ENCODE data around the gene RAD50. TPM values are rescaled to one million over a fixed set of nuclear protein-coding genes. Genes with fewer than 3 reads are reported as not detected.

The RAD50 gene
- total RNA-seq, 2 donors from 2014 or later = 20.2 to 37.0 TPM

GRCh38 chr5:132612846-132613245, 56.1 kb downstream of the RAD50 start:
- Histone ChIP-seq H3K9me3 (no peaks in the 10 kb centered on the region), H3K27me3 (replicated peaks; ENCODE audit: insufficient read depth) (no peaks in the 10 kb centered on the region), H3K4me3 (no peak overlapping the region), H3K4me1 (replicated peaks) (no peaks in the 10 kb centered on the region), H3K36me3 (no peaks in the 10 kb centered on the region), H3K27ac (no peak overlapping the region)
- intact Hi-C loops (cut with DNase I) = no loop called here
- no peak for TF ChIP-seq POLR2AphosphoS5 (IDR thresholded peaks at IDR 0.05)
- no peak for TF ChIP-seq POLR2A (IDR thresholded peaks at IDR 0.05)
- 81% methylated on average over 1 of the region's 1 CpG for WGBS
- no peak for DNase-seq (ENCODE audit: low spot score)

GRCh38 chr5:132621699-132622098, 64.9 kb downstream of the RAD50 start:
- DNase-seq (ENCODE audit: low spot score) = no peak
- H3K27ac ChIP-seq = no peak overlapping the region
- intact Hi-C loops (cut with DNase I) = no loop called here
- no peaks in the 10 kb centered on the region for H3K27me3 ChIP-seq (replicated peaks; ENCODE audit: insufficient read depth)
- TF ChIP-seq POLR2A (IDR thresholded peaks at IDR 0.05) = no peak
- TF ChIP-seq POLR2AphosphoS5 (IDR thresholded peaks at IDR 0.05) = no peak
- TF ChIP-seq CTCF (IDR thresholded peaks at IDR 0.05) = no peak
- no peaks in the 10 kb centered on the region for H3K36me3 ChIP-seq
- H3K9me3 ChIP-seq = no peaks in the 10 kb centered on the region
- no peaks in the 10 kb centered on the region for H3K4me1 ChIP-seq (replicated peaks)
- H3K4me3 ChIP-seq = no peak overlapping the region

DNA sequence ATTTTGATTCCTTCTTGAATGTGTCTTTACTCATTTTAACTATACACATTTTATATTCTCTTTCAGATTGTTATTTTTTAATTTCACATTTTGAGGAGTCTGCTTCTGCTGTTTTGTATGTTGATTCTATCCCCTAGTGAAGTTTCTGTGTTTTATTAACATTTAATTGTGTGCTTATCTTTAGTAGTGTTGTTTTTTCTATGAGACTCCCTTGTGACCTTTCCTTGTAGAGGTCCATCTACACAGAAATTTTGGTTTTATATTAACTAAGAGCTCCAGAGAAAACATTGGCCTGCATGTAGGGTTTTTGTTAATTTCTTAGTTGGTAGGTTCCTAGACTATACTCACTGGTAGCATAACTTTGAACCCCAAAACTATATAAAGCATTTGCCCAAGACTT, 65.8 kb downstream of the RAD50 start:
- intact Hi-C loops (cut with DNase I) = no loop called here
- H3K4me1 ChIP-seq (replicated peaks) = no peaks in the 10 kb centered on the region
- no peaks in the 10 kb centered on the region for H3K27me3 ChIP-seq (replicated peaks; ENCODE audit: insufficient read depth)
- H3K4me3 ChIP-seq = no peak overlapping the region
- H3K27ac ChIP-seq = no peak overlapping the region
- TF ChIP-seq POLR2AphosphoS5 (IDR thresholded peaks at IDR 0.05) (no peak), CTCF (IDR thresholded peaks at IDR 0.05) (no peak), POLR2A (IDR thresholded peaks at IDR 0.05) (no peak)
- H3K36me3 ChIP-seq = no peaks in the 10 kb centered on the region
- DNase-seq (ENCODE audit: low spot score) = no peak
- no peaks in the 10 kb centered on the region for H3K9me3 ChIP-seq

GRCh38 chr5:132627470-132627869, 70.7 kb downstream of the RAD50 start:
- Histone ChIP-seq H3K4me3 (no peak overlapping the region), H3K9me3 (no peaks in the 10 kb centered on the region), H3K27me3 (replicated peaks; ENCODE audit: insufficient read depth) (no peaks in the 10 kb centered on the region), H3K27ac (no peak overlapping the region), H3K36me3 (no peaks in the 10 kb centered on the region), H3K4me1 (replicated peaks) (no peaks in the 10 kb centered on the region)
- DNase-seq (ENCODE audit: low spot score) = no peak
- TF ChIP-seq CTCF (IDR thresholded peaks at IDR 0.05) (no peak), POLR2A (IDR thresholded peaks at IDR 0.05) (no peak), POLR2AphosphoS5 (IDR thresholded peaks at IDR 0.05) (no peak)
- intact Hi-C loops (cut with DNase I) = no loop called here
- 88% methylated on average over 2 of the region's 2 CpGs for WGBS

DNA sequence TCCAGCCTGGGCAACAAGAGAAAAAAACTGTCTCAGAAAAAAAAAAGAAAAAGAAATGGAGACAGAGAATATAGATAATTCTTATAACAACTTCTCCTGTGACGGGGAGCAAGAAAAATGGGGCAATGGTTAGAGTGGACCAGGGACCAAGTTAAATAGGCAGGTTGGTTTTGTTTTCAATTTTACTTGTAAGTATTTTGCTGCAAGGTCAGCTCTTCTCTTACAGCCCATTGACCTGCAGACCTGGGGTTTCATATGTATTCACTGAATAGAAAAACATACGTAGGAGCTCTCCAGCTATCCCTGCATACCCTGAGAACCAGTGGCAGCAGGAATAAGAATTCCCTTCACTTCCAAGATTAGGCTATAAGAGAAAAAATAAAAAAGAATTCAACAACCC, 72.0 kb downstream of the RAD50 start:
- no peak overlapping the region for H3K27ac ChIP-seq
- TF ChIP-seq CTCF (IDR thresholded peaks at IDR 0.05) = no peak
- no peak for TF ChIP-seq POLR2AphosphoS5 (IDR thresholded peaks at IDR 0.05)
- TF ChIP-seq POLR2A (IDR thresholded peaks at IDR 0.05) = no peak
- no peak for DNase-seq (ENCODE audit: low spot score)
- no peaks in the 10 kb centered on the region for H3K27me3 ChIP-seq (replicated peaks; ENCODE audit: insufficient read depth)
- WGBS = 91% methylated on average over 2 of the region's 2 CpGs
- H3K4me3 ChIP-seq = no peak overlapping the region
- intact Hi-C loops (cut with DNase I) = no loop called here
- H3K4me1 ChIP-seq (replicated peaks) = no peaks in the 10 kb centered on the region
- no peaks in the 10 kb centered on the region for H3K36me3 ChIP-seq
- H3K9me3 ChIP-seq = no peaks in the 10 kb centered on the region
